ENCODE data around the gene VASP.

Gene VASP

GRCh38 chr19:45575216-45575615, 67.9 kb downstream of the VASP start:
- Histone ChIP-seq H3K4me2 (ENCODE audit: low read depth, low read length) (peak overlapping the region; percentile 42; the same call in 1 of the 2 replicates), H3K4me1 (ENCODE audit: low read length) (peaks cover 11% of the 10 kb centered on the region), H3K9me3 (replicated peaks; ENCODE audit: insufficient read depth, low read length) (no peaks in the 10 kb centered on the region), H4K20me1 (ENCODE audit: insufficient read depth, low read length) (no peaks in the 10 kb centered on the region), H3K4me3 (ENCODE audit: low read length) (peak overlapping the region; percentile 17; the same call in 1 of the 2 replicates), H3K9ac (ENCODE audit: low read length) (peak overlapping the region; percentile 12; the same call in 1 of the 2 replicates), H2AFZ (ENCODE audit: low read length) (no peak overlapping the region), H3K79me2 (ENCODE audit: low read length) (peaks cover 52% of the 10 kb centered on the region), H3K9me2 (replicated peaks; ENCODE audit: insufficient read depth, low read length) (no peaks in the 10 kb centered on the region), H3K36me3 (replicated peaks; ENCODE audit: insufficient read depth, low read length) (no peaks in the 10 kb centered on the region), H3K27ac (ENCODE audit: low read length) (peak overlapping the region; percentile 63), H3K27me3 (replicated peaks; ENCODE audit: insufficient read depth, low read length) (no peaks in the 10 kb centered on the region), H3F3A (ENCODE audit: insufficient read depth, low read length) (peaks cover 17% of the 10 kb centered on the region)
- peak; percentile 83 for DNase-seq
- no peak for TF ChIP-seq EZH2 (optimal IDR thresholded peaks at IDR 0.05; ENCODE audit: low read depth, low read length)
- TF ChIP-seq CTCF (IDR thresholded peaks at IDR 0.05; ENCODE audit: low read length), result no peak
- TF ChIP-seq EZH2phosphoT487 (IDR thresholded peaks at IDR 0.05; ENCODE audit: low read length), result no peak

Data from MM.1S (cell line).